GM19468 (cell line): ENCODE data around the gene CACNA1C.

Experiments
- ATAC-seq: cut with Tn5 transposase; IDR thresholded peaks from one replicate; pipeline ENCODE4 v1.9.1; 2021; ENCODE audit warnings: mild to moderate bottlenecking, moderate library complexity, moderate number of reproducible peaks; ENCODE audit not compliant: unreplicated experiment; ENCODE audit errors: extremely low read depth

CACNA1C gene

DNA sequence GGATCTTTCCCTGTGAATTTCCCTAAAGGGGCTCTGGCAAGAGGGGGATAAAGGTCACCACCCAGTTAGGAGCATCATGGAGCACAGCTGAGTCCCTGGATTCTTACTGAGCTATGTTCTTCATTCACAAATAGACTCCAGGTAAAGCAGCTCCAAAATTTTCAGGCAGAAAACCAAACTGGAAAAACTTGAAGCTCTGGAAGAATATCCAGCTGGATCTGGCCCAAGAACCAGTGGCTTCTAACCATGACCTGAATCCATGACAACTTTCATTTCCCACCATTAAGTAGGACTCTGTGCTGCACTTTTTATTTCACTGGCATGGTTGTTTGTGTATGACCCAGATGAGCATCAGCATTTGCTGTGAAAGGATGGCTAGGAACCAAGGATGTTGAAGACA is 561.6 kb downstream of the CACNA1C start:
- no peak for ATAC-seq

GRCh38 chr12:2615665-2616402 is 563.0 kb downstream of the CACNA1C start:
- no peak for ATAC-seq

- no peak for ATAC-seq
Observed at GRCh38 chr12:2616763-2617162, 564.0 kb downstream of the CACNA1C start.

DNA sequence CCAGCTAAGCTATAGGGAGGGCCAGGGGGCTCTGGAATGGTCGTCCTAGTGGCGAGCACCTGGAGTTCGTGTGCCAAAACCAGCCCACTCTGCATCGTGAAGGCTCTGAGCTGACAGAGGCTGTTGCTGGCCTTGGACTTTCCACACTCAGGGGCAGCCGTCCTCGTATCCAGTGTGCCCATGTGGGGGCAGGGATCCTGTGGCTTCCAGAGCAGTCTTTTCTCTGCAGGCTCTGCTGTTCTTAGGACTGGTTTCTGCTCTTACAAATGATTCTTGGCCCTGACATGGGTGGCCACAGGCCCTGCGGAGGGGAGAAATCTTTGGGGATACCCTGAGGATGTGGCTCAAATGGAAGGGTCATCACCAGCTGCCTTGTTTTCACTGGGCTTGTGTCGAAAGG is 564.6 kb downstream of the CACNA1C start:
- ATAC-seq = no peak

GRCh38 chr12:2618291-2618995 is 565.7 kb downstream of the CACNA1C start:
- no peak for ATAC-seq

DNA sequence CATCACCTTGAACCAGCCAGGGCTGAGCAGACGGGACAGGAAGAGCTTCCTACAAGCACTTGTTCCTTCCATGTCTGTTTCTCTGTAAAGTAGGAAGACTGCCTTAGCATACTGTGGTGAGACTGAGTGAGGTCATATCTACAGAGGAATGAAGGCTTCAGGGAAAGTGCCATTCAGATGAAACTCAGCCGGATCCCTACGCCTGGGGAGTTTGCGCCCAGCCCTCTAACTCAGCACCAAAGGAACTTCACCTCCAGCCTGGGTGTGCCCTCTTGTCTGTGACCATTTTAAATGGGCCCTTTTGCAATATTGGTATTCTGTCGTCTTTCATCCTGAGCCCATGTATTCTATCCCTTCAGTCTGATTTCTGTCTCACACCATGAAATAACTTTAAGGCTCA is 566.3 kb downstream of the CACNA1C start:
- ATAC-seq = no peak

DNA sequence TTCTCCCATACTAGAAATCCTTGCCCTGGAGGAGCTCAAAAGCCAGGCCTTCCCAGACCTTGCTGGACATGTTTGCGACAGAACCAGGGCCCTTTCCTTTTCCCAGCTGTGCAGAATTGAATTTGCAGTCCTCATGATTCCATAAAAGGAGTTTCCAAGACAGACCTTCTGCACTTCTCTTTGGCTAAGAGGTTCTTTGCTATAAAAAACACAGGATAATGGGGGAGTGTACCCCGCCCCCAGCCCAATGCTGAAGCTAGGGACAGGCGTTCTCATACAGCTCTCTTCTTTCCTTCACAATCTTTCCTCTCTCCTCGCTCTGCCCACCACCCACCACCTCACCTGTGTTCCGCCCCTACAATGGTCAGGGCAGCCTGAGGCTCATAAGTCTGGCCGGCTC is 569.7 kb downstream of the CACNA1C start:
- ATAC-seq = no peak

GRCh38 chr12:2623472-2623871 is 570.7 kb downstream of the CACNA1C start:
- ATAC-seq = no peak

GRCh38 chr12:2624543-2625288 is 571.9 kb downstream of the CACNA1C start:
- no peak for ATAC-seq

- ATAC-seq = no peak
Observed at GRCh38 chr12:2625289-2625612, 572.5 kb downstream of the CACNA1C start.

DNA sequence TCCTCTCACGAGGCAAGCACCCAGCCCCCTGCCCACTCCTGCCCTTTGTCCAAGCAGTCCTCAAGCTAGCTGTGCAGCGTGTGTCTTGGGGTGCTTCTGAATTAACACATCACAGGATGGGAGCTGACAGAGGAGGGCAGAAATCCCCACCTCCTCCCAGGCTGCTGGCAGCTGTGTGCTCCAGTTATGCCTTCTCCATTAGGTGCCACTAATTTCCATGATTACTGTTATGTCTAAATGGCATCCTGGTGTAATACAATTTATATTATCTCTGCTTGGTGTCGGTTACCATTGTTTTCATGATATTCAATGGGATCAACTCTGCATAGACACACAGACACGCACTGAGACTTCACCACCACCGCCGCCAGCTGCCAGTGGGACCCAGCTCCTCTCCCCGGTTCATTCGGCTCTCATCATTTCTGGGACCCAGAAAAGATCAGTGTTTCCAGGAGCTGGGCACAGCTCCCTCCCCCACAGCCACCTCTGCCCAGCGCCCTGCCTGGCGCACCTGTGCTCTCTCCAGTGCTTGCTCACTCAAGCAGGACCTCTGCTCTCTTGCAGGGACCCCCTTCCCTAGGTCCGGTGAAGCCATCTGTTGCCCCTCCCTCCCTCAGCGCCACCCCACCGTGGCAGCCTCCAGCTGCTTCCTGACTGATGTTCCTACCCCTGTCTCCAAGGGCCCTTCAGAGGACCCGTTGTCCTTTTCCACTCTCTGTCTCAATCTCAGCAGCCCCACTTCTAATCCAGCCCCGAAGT is 574.5 kb downstream of the CACNA1C start:
- no peak for ATAC-seq

GRCh38 chr12:2627835-2628191 is 575.0 kb downstream of the CACNA1C start:
- no peak for ATAC-seq

GRCh38 chr12:2628401-2628800 is 575.6 kb downstream of the CACNA1C start:
- no peak for ATAC-seq

DNA sequence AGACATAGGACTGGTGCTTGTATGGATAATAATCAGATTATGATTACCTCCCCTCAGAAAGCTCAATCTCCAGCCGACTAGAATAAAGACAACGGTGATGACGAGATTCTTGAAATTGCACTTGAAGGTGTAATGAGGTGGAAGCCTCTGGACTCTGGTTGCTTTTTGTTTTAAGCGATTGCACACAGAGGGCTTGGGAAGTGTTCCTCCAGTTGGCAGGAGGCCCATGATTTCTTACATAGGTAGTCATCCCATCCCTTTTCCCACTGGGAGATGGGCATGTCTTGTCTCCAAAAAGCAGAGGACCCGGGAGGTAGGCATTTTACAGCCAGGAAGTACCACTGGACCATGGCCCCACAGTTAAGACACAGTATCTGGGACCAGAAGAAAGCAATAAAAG is 576.3 kb downstream of the CACNA1C start:
- ATAC-seq = no peak

GRCh38 chr12:2631653-2632350 is 579.0 kb downstream of the CACNA1C start:
- ATAC-seq = no peak

- ATAC-seq = no peak
Observed at GRCh38 chr12:2633176-2633824, 580.5 kb downstream of the CACNA1C start.

- no peak for ATAC-seq
Observed at GRCh38 chr12:2633825-2634200, 581.0 kb downstream of the CACNA1C start.

DNA sequence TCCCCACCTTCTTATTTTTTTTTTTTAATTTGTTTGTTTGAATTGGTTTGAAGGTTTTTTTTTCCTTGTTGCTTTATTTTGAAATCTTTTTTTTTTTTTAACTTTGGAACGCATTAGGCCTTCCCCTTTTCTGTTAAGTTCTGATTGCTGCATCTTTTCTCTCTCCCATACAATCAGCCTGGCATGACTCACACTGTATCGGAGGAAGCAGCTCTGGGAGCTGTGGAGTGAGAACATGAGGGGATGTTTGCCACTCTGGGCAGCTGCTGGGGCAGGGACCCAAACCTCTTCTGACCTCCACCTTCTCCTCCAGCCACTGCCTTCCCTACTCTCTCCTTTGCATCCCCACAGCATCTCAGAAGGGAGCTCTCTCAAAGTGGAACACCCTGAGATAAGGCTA is 581.7 kb downstream of the CACNA1C start:
- no peak for ATAC-seq

GRCh38 chr12:2636741-2637340 is 584.1 kb downstream of the CACNA1C start:
- ATAC-seq = no peak
